HG03045 (cell line): ENCODE data around the gene POC1A.

Experiments
- ATAC-seq: cut with Tn5 transposase; IDR thresholded peaks from one replicate; pipeline ENCODE4 v1.9.1; 2021; ENCODE audit warnings: mild to moderate bottlenecking, moderate library complexity; ENCODE audit not compliant: unreplicated experiment

The POC1A gene

GRCh38 chr3:52108302-52109232, 45.7 kb downstream of the POC1A start:
- no peak for ATAC-seq

GRCh38 chr3:52106951-52107611, 47.1 kb downstream of the POC1A start:
- ATAC-seq = no peak

DNA sequence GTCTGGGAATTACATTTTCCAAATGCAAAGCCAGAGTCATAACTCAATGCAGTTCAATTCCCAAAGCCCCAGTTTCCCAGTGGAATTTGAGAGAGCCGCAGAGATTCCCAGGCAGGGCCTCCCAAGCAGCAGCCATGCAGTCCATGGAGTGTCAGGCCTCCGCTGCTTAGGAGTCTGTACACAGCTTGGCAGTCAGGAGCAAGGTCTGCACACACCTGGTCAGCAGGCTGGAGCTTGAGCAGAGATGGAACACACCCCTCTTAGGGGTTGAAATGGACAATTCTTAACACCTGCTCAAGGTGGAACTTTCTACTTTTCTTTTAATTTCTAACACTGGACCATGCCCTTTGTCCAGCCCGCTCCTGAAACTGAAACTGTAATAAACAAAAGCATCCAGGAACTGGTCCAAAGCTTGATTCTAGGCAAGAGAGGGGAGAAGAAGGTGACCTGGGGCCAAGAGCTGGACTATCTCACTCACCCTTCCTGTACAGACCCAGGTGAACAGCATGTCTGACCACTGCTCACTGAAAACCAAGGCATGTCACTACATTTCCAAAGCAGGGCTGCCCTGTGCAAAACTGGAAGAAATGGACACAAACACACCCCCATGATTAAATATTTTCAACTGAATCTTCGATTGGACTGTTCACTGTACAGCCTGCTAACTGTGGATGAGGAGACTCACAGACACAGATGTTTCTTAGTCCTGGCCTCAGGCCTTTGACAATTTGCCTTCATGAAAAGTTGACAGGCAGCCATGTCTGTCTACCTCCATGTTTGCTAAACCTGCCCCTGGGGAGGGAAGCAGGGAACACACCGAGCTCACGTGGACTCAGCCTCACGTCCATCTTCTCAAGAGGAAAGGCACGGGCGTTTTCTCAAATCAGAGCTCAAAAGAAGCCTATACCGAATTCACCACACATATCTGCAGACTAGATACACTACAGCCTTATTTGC, 49.3 kb downstream of the POC1A start:
- ATAC-seq = no peak

DNA sequence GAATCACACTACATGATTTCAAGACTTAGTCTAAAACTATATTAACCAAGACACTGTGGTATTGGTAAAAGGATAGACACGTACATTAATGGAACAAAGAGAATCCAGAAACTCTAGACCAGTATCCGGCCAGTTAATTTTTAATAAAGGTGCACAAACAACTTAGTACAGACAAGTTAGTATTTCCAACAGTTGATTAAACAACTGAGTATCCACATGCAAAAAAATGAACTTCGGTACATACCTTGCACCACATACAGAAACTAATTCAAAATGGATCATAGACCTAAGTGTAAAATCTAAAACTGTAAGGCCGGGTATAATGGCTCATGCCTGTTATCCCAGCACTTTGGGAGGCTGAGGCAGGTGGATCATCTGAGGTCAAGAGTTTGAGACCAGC, 51.3 kb downstream of the POC1A start:
- ATAC-seq = no peak

GRCh38 chr3:52099001-52099401, 55.2 kb downstream of the POC1A start:
- no peak for ATAC-seq

DNA sequence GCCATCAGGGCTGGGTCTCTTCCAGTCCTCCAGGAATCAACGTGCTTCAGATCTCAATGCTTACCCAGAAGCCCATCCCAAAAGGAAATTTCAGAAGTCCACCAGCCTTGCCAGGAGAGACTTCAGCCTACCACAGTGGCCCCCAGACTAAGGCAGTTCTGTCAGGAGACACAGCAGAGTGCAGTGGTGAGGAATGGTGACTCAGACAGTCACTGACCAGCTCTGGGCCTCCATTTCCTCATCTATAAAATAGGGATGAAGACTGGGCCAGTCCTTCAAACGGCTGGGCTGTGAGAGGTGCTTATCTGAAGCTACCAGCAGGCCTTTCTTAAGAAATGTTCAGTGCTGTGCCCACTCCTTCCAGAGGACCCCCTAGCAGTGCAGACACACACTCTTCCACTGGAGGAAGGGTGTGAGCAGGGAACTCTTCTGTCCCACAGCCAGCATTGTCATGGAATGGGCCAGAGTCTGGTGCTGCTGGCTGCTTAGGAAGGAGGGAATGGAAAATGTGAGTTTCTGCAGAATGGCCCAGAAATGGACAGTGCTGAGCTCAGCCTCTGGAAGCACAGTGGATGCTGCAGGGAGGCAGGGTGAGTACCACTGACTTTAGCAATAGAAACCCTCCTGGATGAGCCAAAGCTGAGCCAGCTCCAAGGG, 56.2 kb downstream of the POC1A start:
- no peak for ATAC-seq

GRCh38 chr3:52095990-52096775, 58.0 kb downstream of the POC1A start:
- ATAC-seq = no peak

DNA sequence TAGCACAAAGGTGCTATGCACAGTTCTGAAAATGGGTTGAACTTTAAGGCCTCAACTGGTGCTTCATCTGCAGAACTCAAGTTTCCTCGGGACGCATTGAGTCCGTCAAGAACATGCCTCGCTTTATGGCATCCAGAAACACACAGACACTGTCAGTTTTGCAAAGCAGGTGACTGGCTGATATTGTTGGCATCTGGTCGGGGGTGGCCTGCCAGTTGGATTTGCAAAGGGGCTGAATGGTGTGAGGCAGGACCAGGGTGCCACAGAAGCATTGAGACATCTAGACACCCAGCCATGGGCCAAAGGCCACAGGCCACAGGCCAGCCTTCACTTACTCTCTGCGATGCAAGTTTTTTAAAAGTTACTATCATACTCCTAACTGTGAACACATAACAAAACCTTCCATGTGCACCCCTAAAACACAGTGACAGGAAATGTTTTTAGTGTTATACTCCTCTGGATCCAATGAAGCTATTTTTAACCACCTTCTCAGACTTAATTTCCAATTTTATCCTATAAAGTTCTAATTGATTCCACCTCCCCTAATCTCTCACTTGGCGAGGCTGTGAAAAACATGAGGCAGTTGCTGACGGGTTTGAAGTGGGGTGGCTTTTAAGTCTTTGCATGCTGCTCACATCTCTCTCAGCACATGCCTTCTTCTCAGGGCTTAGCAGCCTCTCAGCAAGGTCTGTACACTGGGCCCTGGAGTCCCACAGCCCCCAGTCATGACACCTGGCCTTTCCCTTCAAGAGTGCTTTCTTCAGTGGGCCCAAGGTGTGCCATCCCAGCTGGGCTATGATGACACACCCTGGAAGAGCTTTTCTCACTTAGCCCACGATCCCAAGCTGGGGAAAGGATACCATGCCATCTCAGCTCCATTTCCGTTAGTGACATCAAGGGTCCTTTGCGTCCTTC, 59.4 kb downstream of the POC1A start:
- ATAC-seq = no peak

DNA sequence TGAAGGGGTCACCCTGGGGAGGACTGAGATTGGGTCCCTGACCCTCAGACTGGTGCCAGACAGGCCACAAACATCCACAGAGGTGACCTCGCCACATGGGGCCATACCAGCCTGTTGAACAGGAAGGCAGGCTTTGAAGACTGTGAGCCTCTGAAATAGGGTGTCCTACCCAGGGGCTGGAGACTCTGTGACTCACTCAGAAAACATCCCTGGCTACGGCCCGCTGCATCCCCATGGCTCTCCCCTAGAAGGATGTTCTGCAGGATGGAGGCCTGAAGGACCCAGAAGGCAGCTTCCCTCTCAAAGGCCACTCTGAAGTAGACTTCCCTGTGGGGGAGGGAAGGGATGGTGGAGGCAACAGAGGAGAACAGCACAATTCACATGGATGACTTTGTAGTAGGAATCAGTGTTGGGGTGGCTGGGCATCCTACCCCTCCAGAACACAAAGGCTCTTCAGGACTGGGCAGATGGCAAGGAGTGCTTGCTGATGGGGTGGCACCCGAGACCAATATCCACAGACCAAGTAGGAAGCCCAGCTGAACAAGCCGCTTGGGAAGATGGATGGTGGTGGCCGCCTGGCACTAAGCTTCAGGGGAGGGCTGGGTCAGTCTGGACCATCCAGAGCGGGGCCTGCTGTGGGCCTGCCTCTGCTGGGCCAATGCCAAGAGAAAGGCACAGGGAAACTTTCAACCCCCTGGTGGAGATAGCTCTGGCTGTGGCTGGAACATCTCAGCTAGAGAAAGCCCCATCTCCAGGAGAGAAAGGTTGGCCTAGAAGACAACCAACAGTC, 60.3 kb downstream of the POC1A start:
- no peak for ATAC-seq

- ATAC-seq = no peak
Observed at GRCh38 chr3:52092891-52093290, 61.3 kb downstream of the POC1A start.

GRCh38 chr3:52092271-52092660, 62.0 kb downstream of the POC1A start:
- ATAC-seq = no peak

- ATAC-seq = no peak
Observed at GRCh38 chr3:52091586-52092270, 62.5 kb downstream of the POC1A start.

DNA sequence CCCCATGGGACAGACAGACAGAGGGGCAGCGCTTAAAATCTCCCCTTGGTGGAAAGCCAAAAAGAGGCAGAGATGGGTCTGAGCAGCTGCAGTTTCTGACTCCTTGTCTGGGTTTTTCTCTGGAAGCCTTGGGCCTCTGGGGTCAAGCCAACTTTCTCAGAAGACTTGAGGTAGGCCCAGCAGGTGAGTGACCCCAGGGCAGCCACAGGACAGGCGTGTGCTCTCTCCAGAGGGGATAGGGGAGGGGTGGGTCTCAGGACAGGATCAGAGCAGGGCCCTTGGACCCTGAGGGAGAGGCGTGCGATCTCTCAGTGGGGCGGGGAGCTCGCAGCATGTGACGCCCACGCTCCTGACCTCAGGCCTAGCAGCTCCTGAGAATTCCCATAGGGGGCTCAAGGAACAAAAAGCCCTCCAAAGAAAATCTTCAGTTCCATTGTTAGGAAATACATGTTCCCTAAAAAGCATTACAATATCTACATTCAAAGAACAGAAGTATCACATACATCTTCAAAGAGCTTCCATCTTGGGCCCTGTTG, 63.2 kb downstream of the POC1A start:
- ATAC-seq = no peak

- no peak for ATAC-seq
Observed at GRCh38 chr3:52090131-52090932, 63.9 kb downstream of the POC1A start.

GRCh38 chr3:52089691-52090090, 64.5 kb downstream of the POC1A start:
- no peak for ATAC-seq
